HuH-7.5 (cell line): ENCODE measurements around the gene PRSS27.

Experiments
- DNase-seq: peaks from one replicate; pipeline ENCODE4 v3.0.0; 2011; ENCODE audit warnings: low spot score

PRSS27 gene

GRCh38 chr16:2708955-2709587 is 11.0 kb downstream of the PRSS27 start:
- DNase-seq = no peak

GRCh38 chr16:2708290-2708639 is 11.8 kb downstream of the PRSS27 start:
- DNase-seq = no peak

- no peak for DNase-seq
These were observed 12.4 kb downstream of the PRSS27 start for GRCh38 chr16:2707368-2708289.

- no peak for DNase-seq
These were observed 13.3 kb downstream of the PRSS27 start for GRCh38 chr16:2706611-2707311.

- DNase-seq = no peak
These were observed 13.9 kb downstream of the PRSS27 start for GRCh38 chr16:2706085-2706484.

- DNase-seq = no peak
These were observed 14.7 kb downstream of the PRSS27 start for GRCh38 chr16:2705351-2705750.

GRCh38 chr16:2704983-2705275 is 15.1 kb downstream of the PRSS27 start:
- DNase-seq = no peak

- DNase-seq = no peak
These were observed 15.7 kb downstream of the PRSS27 start for GRCh38 chr16:2704166-2704982.

- no peak for DNase-seq
These were observed 16.9 kb downstream of the PRSS27 start for GRCh38 chr16:2702871-2703745.

- no peak for DNase-seq
These were observed 17.6 kb downstream of the PRSS27 start for GRCh38 chr16:2702438-2702825.

GRCh38 chr16:2701713-2702437 is 18.1 kb downstream of the PRSS27 start:
- DNase-seq = no peak

GRCh38 chr16:2701272-2701671 is 18.8 kb downstream of the PRSS27 start:
- no peak for DNase-seq

GRCh38 chr16:2700786-2701185 is 19.2 kb downstream of the PRSS27 start:
- DNase-seq = no peak

GRCh38 chr16:2699791-2700600 is 20.0 kb downstream of the PRSS27 start:
- no peak for DNase-seq

GRCh38 chr16:2698965-2699750 is 20.9 kb downstream of the PRSS27 start:
- DNase-seq = no peak

GRCh38 chr16:2698103-2698870 is 21.7 kb downstream of the PRSS27 start:
- DNase-seq = no peak

GRCh38 chr16:2697401-2697948 is 22.5 kb downstream of the PRSS27 start:
- DNase-seq = no peak
